ENCODE results near the gene UNC119B. TPM values are rescaled to one million over a fixed set of nuclear protein-coding genes. Genes with fewer than 3 reads are reported as not detected.

UNC119B gene
- total RNA-seq, 1 experiment from 2014 or later, result 51.5 TPM

DNA sequence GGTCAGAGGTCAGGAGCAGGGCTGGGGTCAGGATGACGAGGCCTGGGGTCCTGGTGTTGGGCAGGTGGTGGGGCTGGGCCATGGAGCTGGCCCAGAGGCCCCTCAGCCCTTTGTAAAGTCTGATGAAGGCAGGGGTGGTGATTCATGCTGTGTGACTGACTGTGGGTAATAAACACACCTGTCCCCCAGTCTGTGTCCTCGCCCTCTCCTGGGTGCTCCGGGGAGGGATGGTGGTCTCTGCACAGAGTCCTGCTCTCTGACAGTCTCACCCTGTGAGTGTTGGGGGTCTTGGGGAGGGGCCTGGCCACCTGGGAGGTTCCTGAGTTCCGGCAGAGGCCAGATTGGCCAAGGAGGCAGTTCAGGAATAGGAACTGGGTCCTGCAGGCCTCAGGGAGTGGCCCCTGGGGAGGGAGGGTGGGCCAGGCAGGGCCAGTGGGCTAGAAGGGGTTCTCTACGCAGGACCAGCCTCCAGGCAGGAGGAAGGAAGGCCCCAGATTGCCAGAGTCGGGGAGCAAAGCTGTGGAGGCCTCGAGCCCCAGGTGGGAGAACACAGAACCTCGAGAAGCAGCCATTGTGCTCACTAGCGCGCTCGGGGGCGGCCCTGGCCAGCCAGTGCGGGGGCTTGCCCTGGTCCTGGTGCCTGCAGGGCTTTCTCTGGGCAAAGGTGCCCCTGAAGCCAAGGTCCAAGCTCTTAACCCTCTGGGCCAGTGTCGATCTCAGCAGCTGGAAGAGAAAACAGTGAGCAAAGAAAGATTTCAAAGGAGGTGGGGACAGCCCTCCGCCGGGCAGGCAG lies 29.8 kb downstream of the UNC119B start:
- WGBS (ENCODE audit: extremely low coverage, insufficient read length, low lambda C conversion rate), result no CpG with 5 or more reads among the region's 16 CpGs
- H4K20me1 ChIP-seq (ENCODE audit: control insufficient read depth, insufficient read depth, insufficient read length), result no peaks in the 10 kb centered on the region
- Mint-ChIP-seq H3K9me3 (no peaks in the 10 kb centered on the region), H3K36me3 (ENCODE audit: insufficient read depth in 1 of 3, low read depth in 3 of 3) (no peaks in the 10 kb centered on the region), H3K27me3 (ENCODE audit: low read depth) (no peaks in the 10 kb centered on the region), H3K4me3 (no peak overlapping the region), H3K4me1 (no peaks in the 10 kb centered on the region), H3K27ac (peak overlapping the region in 2 of 3 experiments; percentile 26 to 72; a peak in 3 of 7 replicates)
- H3K9me3 ChIP-seq (ENCODE audit: control insufficient read depth, low read depth, low read length), result no peaks in the 10 kb centered on the region
- TF ChIP-seq CTCF (conservative IDR thresholded peaks at IDR 0.05), result no peak
- H3K4ac ChIP-seq (ENCODE audit: low read depth, low read length), result no peak overlapping the region
- H3K9ac ChIP-seq (ENCODE audit: extremely low read depth, insufficient read length, low read length), result no peak overlapping the region
- no peaks in the 10 kb centered on the region for H3K27me3 ChIP-seq (ENCODE audit: insufficient read depth, low read length)
- H3K79me1 ChIP-seq (ENCODE audit: insufficient read depth, low read depth, low read length, poor library complexity, severe bottlenecking), result no peaks in the 10 kb centered on the region
- no peak overlapping the region for H4K91ac ChIP-seq (ENCODE audit: insufficient read length, low read depth, low read length)
- H3K4me1 ChIP-seq (ENCODE audit: insufficient read depth, low read length), result no peaks in the 10 kb centered on the region
- no peak overlapping the region for H4K5ac ChIP-seq (ENCODE audit: insufficient read length, low read depth, low read length)
- H2BK12ac ChIP-seq (ENCODE audit: insufficient read length, low read depth, low read length), result no peak overlapping the region
- H2BK20ac ChIP-seq (ENCODE audit: low read depth, low read length, poor library complexity, severe bottlenecking), result no peak overlapping the region
- H3K23ac ChIP-seq (ENCODE audit: insufficient read length, low read depth, low read length), result no peak overlapping the region
- H3T11ph ChIP-seq (ENCODE audit: low read length), result no peak overlapping the region
- H2AFZ ChIP-seq (ENCODE audit: low read length), result no peak overlapping the region
- H2BK120ac ChIP-seq (ENCODE audit: low read depth, low read length, poor library complexity, severe bottlenecking), result no peak overlapping the region
- no peaks in the 10 kb centered on the region for H3K23me2 ChIP-seq (ENCODE audit: insufficient read length, low read depth, low read length, poor library complexity, severe bottlenecking)
- no peak for DNase-seq
- no peak overlapping the region for H4K8ac ChIP-seq (replicated peaks; ENCODE audit: insufficient read length, low read depth, low read length)
- H3K14ac ChIP-seq (ENCODE audit: insufficient read depth, low read length), result no peak overlapping the region
- H2BK15ac ChIP-seq (ENCODE audit: low read depth, low read length), result no peak overlapping the region
- H3K56ac ChIP-seq (ENCODE audit: insufficient read length, low read depth, low read length), result no peak overlapping the region
- H2BK5ac ChIP-seq (ENCODE audit: insufficient read length, low read length), result no peak overlapping the region
- H2AK5ac ChIP-seq (ENCODE audit: insufficient read length, low read length), result no peak overlapping the region
- no peak overlapping the region for H3K27ac ChIP-seq (ENCODE audit: insufficient read length, low read depth, low read length)
- no peak overlapping the region for H3K4me2 ChIP-seq (ENCODE audit: insufficient read depth, insufficient read length, low read length)
- H3K18ac ChIP-seq (ENCODE audit: insufficient read length, low read depth, low read length), result no peak overlapping the region
- H3K79me2 ChIP-seq (ENCODE audit: insufficient read depth, low read length), result no peaks in the 10 kb centered on the region
